ELF-1 (cell line): ENCODE results near the gene NPY5R.

ENCODE experiments used
- DNase-seq: peaks from one replicate; pipeline ENCODE4 v3.0.0-alpha.2; 2016; ENCODE audit warnings: low read depth, low spot score

NPY5R gene

GRCh38 chr4:163384926-163385325, 41.2 kb downstream of the NPY5R start:
- DNase-seq = no peak

DNA sequence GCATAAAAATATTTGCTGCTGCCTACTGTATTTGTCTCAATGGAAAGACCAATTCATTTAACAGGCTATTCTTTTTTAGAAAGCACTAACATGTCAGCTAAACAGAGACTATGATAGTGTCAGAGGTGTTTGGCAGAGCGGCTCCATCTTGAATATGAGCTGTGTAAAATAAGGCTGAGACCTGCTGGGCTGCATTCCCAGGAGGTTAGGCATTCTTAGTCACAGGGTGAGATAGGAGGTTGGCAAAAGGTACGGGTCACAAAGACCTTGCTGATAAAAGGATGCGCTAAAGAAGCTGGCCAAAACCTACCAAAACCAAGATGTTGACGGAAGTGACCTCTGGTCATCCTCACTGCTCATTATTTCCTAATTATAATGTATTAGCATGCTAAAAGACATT, 41.8 kb downstream of the NPY5R start:
- DNase-seq = no peak

- no peak for DNase-seq
Observed at GRCh38 chr4:163391756-163392155, 48.1 kb downstream of the NPY5R start.

GRCh38 chr4:163392328-163392727, 48.6 kb downstream of the NPY5R start:
- no peak for DNase-seq

GRCh38 chr4:163393471-163393870, 49.8 kb downstream of the NPY5R start:
- DNase-seq = no peak

DNA sequence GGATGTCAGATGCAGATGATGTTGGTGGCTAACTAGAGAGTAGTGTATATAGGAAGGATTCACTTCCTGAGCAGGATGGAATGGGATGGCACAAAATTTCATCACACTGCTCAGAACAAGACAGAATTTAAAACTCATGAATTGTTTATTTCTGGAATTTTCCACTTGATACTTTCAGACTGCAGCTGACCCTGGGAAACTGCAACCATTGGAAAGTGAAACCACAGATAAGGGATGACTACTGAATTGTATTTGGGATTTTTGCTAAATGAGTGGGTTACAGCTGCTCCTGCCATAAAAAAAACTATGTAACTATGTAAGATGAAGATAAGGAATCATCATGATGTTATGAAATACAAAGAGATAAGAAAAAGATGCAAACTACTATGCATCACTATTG, 51.4 kb downstream of the NPY5R start:
- DNase-seq = no peak

DNA sequence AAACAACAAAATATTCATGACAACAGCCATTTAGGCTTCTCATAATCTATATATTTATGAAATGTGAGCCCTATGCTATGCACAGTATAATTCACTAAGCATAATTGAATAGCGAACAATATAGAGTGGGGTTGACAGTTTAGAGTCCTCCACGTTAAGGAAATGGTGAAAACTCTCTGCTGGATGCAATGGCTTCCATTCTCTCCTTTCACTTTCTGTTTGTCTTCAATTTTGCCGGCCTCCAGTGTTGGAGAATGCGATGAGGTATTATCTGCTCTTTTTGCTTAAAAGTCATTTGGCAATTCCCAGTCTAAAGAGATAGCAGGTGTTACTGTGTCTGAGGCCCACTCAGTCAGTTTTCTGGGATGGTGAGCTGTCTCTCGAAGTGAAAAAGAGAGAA, 52.1 kb downstream of the NPY5R start:
- no peak for DNase-seq

- DNase-seq = no peak
Observed at GRCh38 chr4:163398238-163398637, 54.5 kb downstream of the NPY5R start.

DNA sequence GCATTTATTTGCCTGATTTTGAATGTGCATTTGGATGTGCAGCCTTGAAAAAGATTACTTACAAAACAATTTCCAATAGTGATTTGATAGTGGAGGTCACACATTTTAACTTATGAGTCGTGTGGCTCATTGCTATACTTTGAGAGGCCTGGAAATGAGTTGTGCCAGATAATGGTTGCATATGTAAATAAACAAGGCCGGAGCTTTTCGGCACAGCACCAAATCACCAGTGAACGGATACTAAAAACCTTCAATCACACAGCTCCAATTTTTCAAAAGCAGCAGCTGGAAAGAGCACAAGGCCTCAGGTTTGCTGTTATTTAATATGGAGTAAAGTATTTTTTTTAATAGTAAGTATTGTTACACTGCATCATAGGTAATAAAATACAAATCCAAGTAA, 57.2 kb downstream of the NPY5R start:
- no peak for DNase-seq
